GM12891 (cell line): Measurements from ENCODE around the gene B3GNT4.

Source experiments
- PAX5 ChIP-seq: IDR thresholded peaks from 2 replicates; pipeline ENCODE4 v1.6.1; 2011; ENCODE audit warnings: low read length, moderate library complexity, mild to moderate bottlenecking; ENCODE audit not compliant: insufficient read depth, severe bottlenecking
- POLR2A ChIP-seq: IDR thresholded peaks from 2 replicates; pipeline ENCODE4 v1.6.1; 2011; ENCODE audit warnings: low read depth, low read length, control low read depth
- POLR2AphosphoS5 ChIP-seq: IDR thresholded peaks from 2 replicates; pipeline ENCODE4 v1.6.1; 2011; ENCODE audit warnings: low read depth, low read length, control low read depth
- TAF1 ChIP-seq: IDR thresholded peaks from 2 replicates; pipeline ENCODE4 v1.6.1; 2011; ENCODE audit warnings: low read depth, low read length, control low read depth

GRCh38 chr12:122190842-122191668 is 12.5 kb upstream of the B3GNT4 start:
- TF ChIP-seq POLR2AphosphoS5 (no peak), POLR2A (no peak), TAF1 (no peak), PAX5 (no peak)
